ENCODE measurements around the gene ABCB6.
A peak's percentile ranks its signal among the peaks of the same experiment; 100 is the strongest.

DNA sequence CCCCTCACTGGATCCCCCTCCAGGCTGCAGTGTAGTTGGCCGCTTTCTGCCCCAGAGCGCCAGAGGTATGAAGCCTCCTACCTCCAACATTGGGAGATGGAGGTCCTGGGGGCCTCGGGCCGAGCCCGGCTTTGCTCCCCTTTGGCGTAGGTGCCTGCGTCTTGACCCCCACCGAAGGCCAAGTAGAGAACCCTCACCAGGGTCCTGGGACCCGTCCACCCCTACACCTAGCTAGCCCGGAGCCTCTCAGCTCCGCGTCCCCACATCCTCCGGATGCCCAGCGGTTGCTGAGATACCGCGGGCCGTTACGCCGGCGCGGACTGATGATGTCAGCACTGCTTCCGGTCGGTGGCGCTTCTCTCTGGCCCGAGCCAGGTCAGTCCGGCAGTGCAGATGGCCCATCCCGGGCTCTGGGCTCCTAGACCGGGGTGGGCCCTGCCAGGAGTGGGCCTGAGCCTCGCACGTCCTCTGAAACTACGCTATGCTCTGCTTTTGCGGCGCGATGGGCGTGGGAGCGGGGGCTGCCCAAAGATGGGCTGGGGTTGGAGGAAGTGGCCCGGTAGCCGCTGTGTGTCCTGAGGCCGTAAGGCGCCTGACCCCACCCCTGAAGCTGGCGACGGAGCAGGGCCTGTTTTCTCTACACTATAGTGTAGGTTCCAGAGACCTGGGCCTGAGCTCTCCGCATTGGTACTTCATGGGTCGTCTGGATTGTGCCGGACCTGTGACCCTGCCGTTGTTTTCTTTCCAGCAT lies 26.6 kb upstream of the ABCB6 start, which contains the start of the genes GLB1L and STK16:
- TF ChIP-seq POLR2A (IDR thresholded peaks at IDR 0.05): peak in 3 of 4 donors; percentile 34 to 88 (median 64)
- TF ChIP-seq, protein P1, sequence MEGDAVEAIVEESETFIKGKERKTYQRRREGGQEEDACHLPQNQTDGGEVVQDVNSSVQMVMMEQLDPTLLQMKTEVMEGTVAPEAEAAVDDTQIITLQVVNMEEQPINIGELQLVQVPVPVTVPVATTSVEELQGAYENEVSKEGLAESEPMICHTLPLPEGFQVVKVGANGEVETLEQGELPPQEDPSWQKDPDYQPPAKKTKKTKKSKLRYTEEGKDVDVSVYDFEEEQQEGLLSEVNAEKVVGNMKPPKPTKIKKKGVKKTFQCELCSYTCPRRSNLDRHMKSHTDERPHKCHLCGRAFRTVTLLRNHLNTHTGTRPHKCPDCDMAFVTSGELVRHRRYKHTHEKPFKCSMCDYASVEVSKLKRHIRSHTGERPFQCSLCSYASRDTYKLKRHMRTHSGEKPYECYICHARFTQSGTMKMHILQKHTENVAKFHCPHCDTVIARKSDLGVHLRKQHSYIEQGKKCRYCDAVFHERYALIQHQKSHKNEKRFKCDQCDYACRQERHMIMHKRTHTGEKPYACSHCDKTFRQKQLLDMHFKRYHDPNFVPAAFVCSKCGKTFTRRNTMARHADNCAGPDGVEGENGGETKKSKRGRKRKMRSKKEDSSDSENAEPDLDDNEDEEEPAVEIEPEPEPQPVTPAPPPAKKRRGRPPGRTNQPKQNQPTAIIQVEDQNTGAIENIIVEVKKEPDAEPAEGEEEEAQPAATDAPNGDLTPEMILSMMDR (IDR thresholded peaks at IDR 0.05): peak in 3 of 6 experiments; percentile 4 to 19 (median 7)
